PFSK-1 (cell line): ENCODE data around the gene IFNW1.

ENCODE experiments used
- SIN3A ChIP-seq: IDR thresholded peaks from 2 replicates; pipeline ENCODE4 v1.6.1; 2012; ENCODE audit warnings: mild to moderate bottlenecking, low read length, moderate library complexity, borderline replicate concordance; ENCODE audit not compliant: insufficient read depth
- TF ChIP-seq, protein P1 (sequence below), 2 experiments: IDR thresholded peaks; 2 replicates each; pipeline versions ENCODE4 v1.6.1 to v1.8.0; 2011 to 2012; ENCODE audit warnings: low read depth in 2 of 2, low read length in 2 of 2, control low read depth in 1 of 2, inconsistent platforms in 1 of 2, mild to moderate bottlenecking in 1 of 2, moderate library complexity in 1 of 2; ENCODE audit not compliant: insufficient read depth in 1 of 2

DNA sequence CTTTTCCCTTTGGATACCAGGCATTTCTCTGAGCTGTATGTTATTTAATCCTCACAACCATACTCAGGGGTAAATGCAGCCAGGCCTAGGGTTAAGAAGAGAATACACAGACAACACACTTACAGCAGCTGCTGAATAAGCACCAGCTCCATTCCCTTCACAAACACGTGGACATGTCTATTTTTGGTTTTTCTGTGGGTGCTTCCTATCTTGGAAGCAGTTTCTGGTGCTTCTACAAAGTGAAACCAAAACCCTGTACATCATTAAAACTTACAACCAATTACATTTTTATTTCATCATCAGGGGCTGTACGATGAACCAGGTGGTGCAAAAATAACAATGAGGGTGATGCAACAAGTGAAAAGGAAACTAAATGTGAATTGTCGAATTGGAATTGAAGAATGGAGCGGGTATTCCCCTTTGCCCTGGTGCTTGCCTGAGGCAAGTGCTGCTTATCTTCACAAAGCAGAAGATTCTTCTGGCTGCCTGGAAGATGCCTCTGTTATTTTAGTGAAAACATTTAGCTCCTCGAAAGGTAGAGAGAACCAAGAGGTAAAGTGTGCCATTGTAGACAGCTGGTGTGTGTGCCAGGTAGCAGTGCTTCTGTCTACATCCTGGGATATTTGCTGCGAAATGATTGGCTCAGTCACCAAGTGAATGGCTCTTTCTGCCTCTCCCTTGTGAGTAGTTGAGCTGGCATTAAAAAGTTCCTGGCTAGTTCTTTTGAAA lies 45.3 kb downstream of the IFNW1 start:
- TF ChIP-seq, protein P1, sequence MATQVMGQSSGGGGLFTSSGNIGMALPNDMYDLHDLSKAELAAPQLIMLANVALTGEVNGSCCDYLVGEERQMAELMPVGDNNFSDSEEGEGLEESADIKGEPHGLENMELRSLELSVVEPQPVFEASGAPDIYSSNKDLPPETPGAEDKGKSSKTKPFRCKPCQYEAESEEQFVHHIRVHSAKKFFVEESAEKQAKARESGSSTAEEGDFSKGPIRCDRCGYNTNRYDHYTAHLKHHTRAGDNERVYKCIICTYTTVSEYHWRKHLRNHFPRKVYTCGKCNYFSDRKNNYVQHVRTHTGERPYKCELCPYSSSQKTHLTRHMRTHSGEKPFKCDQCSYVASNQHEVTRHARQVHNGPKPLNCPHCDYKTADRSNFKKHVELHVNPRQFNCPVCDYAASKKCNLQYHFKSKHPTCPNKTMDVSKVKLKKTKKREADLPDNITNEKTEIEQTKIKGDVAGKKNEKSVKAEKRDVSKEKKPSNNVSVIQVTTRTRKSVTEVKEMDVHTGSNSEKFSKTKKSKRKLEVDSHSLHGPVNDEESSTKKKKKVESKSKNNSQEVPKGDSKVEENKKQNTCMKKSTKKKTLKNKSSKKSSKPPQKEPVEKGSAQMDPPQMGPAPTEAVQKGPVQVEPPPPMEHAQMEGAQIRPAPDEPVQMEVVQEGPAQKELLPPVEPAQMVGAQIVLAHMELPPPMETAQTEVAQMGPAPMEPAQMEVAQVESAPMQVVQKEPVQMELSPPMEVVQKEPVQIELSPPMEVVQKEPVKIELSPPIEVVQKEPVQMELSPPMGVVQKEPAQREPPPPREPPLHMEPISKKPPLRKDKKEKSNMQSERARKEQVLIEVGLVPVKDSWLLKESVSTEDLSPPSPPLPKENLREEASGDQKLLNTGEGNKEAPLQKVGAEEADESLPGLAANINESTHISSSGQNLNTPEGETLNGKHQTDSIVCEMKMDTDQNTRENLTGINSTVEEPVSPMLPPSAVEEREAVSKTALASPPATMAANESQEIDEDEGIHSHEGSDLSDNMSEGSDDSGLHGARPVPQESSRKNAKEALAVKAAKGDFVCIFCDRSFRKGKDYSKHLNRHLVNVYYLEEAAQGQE (IDR thresholded peaks at IDR 0.05; ENCODE audit: insufficient read depth in 1 of 2, low read depth in 2 of 2, low read length in 2 of 2) = no peak
- TF ChIP-seq SIN3A = no peak
